Mammary epithelial cell (primary cell): ENCODE results near the gene SHB.

Source experiments
- CTCF ChIP-seq, 2 donors: IDR thresholded peaks in 1 of 2; conservative IDR thresholded peaks in 1 of 2; 2 replicates each; pipeline ENCODE4 v1.5.1; 2011 to 2012; ENCODE audit warnings: inconsistent platforms in 2 of 2, low read length in 2 of 2, mild to moderate bottlenecking in 2 of 2, control low read depth in 1 of 2, low read depth in 1 of 2; ENCODE audit not compliant: insufficient read depth in 1 of 2; ENCODE audit errors: extremely low read depth in 1 of 2
- EZH2 ChIP-seq: IDR thresholded peaks from 2 replicates; pipeline ENCODE4 v1.6.1; 2012; ENCODE audit warnings: low read length, inconsistent platforms, borderline replicate concordance

GRCh38 chr9:37996819-37997217, 72.2 kb downstream of the SHB start:
- TF ChIP-seq CTCF (conservative IDR thresholded peaks at IDR 0.05 in 1 of 2, IDR thresholded peaks at IDR 0.05 in 1 of 2; ENCODE audit: extremely low read depth in 1 of 2, insufficient read depth in 1 of 2, low read depth in 1 of 2, low read length in 2 of 2) (no peak), EZH2 (no peak)
